ENCODE results near the gene MEPE. TPM values are rescaled to one million over a fixed set of nuclear protein-coding genes. Genes with fewer than 3 reads are reported as not detected.

Gene MEPE
- total RNA-seq, 1 donor from 2014 or later, result not detected

GRCh38 chr4:87835743-87836142, 3.0 kb downstream of the MEPE start:
- H3K4me3 Mint-ChIP-seq, result no peak overlapping the region
- no peaks in the 10 kb centered on the region for H3K27me3 Mint-ChIP-seq (ENCODE audit: low read depth)
- H3K9me3 Mint-ChIP-seq, result no peaks in the 10 kb centered on the region
- no peak for TF ChIP-seq CTCF (IDR thresholded peaks at IDR 0.05; ENCODE audit: unreplicated experiment)
- H3K4me1 Mint-ChIP-seq, result peaks cover 2% of the 10 kb centered on the region
- H3K36me3 Mint-ChIP-seq, result no peaks in the 10 kb centered on the region
- H3K27ac Mint-ChIP-seq, result no peak overlapping the region
- no peak for DNase-seq (ENCODE audit: low spot score in 2 of 2, unreplicated experiment in 2 of 2)

- no peak overlapping the region for H3K27ac Mint-ChIP-seq
Measured at GRCh38 chr4:87838205-87838604, 5.4 kb downstream of the MEPE start.

GRCh38 chr4:87838890-87839591, 6.3 kb downstream of the MEPE start:
- H3K36me3 Mint-ChIP-seq, result no peaks in the 10 kb centered on the region
- H3K27ac Mint-ChIP-seq, result no peak overlapping the region

More at GRCh38 chr4:87838205-87838604, 5.4 kb downstream of the MEPE start:
- H3K4me1 Mint-ChIP-seq, result no peaks in the 10 kb centered on the region
- H3K9me3 Mint-ChIP-seq, result no peaks in the 10 kb centered on the region
- no peak for DNase-seq (ENCODE audit: low spot score in 2 of 2, unreplicated experiment in 2 of 2)
- no peaks in the 10 kb centered on the region for H3K27me3 Mint-ChIP-seq (ENCODE audit: low read depth)
- no peaks in the 10 kb centered on the region for H3K36me3 Mint-ChIP-seq
- H3K4me3 Mint-ChIP-seq, result no peak overlapping the region
- no peak for TF ChIP-seq CTCF (IDR thresholded peaks at IDR 0.05; ENCODE audit: unreplicated experiment)

GRCh38 chr4:87839592-87839946, 6.8 kb downstream of the MEPE start:
- Mint-ChIP-seq H3K36me3 (no peaks in the 10 kb centered on the region), H3K4me1 (no peaks in the 10 kb centered on the region), H3K9me3 (no peaks in the 10 kb centered on the region), H3K4me3 (no peak overlapping the region), H3K27me3 (ENCODE audit: low read depth) (no peaks in the 10 kb centered on the region), H3K27ac (no peak overlapping the region)
- no peak for TF ChIP-seq CTCF (IDR thresholded peaks at IDR 0.05; ENCODE audit: unreplicated experiment)
- no peak for DNase-seq (ENCODE audit: low spot score in 2 of 2, unreplicated experiment in 2 of 2)

More at GRCh38 chr4:87838890-87839591, 6.3 kb downstream of the MEPE start:
- no peaks in the 10 kb centered on the region for H3K4me1 Mint-ChIP-seq
- no peak overlapping the region for H3K4me3 Mint-ChIP-seq
- H3K9me3 Mint-ChIP-seq, result no peaks in the 10 kb centered on the region
- no peaks in the 10 kb centered on the region for H3K27me3 Mint-ChIP-seq (ENCODE audit: low read depth)
- DNase-seq (ENCODE audit: low spot score in 2 of 2, unreplicated experiment in 2 of 2), result no peak
- TF ChIP-seq CTCF (IDR thresholded peaks at IDR 0.05; ENCODE audit: unreplicated experiment), result peak; percentile 82

- H3K4me3 Mint-ChIP-seq, result no peak overlapping the region
- no peak for TF ChIP-seq CTCF (IDR thresholded peaks at IDR 0.05; ENCODE audit: unreplicated experiment)
- no peak for DNase-seq (ENCODE audit: low spot score in 2 of 2, unreplicated experiment in 2 of 2)
- H3K4me1 Mint-ChIP-seq, result no peaks in the 10 kb centered on the region
- no peaks in the 10 kb centered on the region for H3K36me3 Mint-ChIP-seq
- no peak overlapping the region for H3K27ac Mint-ChIP-seq
- H3K9me3 Mint-ChIP-seq, result no peaks in the 10 kb centered on the region
- no peaks in the 10 kb centered on the region for H3K27me3 Mint-ChIP-seq (ENCODE audit: low read depth)
Measured at GRCh38 chr4:87840149-87840548, 7.4 kb downstream of the MEPE start.

All from mesothelial cell of epicardium (in vitro differentiated cells).